Cardiac fibroblast (primary cell): ENCODE measurements around the gene C1orf21.

Source experiments
- DNase-seq, 2 donors: peaks; one replicate each; pipeline versions ENCODE4 v3.0.0 to v3.0.0-alpha.2; 2010; ENCODE audit warnings: low read depth in 2 of 2
- H3K4me3 ChIP-seq, 2 donors: replicated peaks in 1 of 2; 1 replicate in 1 of 2; 2 replicates in 1 of 2; pipeline ENCODE4 v1.5.1; 2011; ENCODE audit warnings: low read depth in 2 of 2, low read length in 2 of 2, mild to moderate bottlenecking in 2 of 2, moderate library complexity in 1 of 2
- TF ChIP-seq, protein P1 (sequence below): IDR thresholded peaks from one replicate; pipeline ENCODE4 v1.5.1; 2011; ENCODE audit warnings: low read depth, mild to moderate bottlenecking, low read length, inconsistent platforms

C1orf21 gene

DNA sequence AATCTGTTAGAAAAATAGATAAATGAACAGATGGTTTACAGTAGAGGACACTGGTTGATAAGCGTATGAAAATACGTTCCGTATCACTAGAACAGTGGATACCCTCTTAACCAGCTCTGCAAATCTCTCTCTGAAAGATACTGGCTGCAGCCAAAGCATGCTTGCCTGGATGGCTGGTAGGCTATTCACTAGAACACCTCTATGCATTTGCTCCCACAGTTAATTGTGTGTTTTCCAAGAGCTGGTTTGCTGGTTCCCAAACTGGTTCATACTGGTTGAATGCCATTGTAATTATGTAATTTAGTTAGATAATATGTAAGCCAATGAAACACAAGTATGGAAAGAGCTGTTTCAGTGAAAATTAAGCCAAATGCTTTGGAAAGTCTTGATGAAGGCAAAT, 126.6 kb downstream of the C1orf21 start:
- peak in 1 of 2 donors; percentile 15 for DNase-seq
- H3K4me3 ChIP-seq, result no peak overlapping the region
- TF ChIP-seq, protein P1, sequence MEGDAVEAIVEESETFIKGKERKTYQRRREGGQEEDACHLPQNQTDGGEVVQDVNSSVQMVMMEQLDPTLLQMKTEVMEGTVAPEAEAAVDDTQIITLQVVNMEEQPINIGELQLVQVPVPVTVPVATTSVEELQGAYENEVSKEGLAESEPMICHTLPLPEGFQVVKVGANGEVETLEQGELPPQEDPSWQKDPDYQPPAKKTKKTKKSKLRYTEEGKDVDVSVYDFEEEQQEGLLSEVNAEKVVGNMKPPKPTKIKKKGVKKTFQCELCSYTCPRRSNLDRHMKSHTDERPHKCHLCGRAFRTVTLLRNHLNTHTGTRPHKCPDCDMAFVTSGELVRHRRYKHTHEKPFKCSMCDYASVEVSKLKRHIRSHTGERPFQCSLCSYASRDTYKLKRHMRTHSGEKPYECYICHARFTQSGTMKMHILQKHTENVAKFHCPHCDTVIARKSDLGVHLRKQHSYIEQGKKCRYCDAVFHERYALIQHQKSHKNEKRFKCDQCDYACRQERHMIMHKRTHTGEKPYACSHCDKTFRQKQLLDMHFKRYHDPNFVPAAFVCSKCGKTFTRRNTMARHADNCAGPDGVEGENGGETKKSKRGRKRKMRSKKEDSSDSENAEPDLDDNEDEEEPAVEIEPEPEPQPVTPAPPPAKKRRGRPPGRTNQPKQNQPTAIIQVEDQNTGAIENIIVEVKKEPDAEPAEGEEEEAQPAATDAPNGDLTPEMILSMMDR, result no peak

DNA sequence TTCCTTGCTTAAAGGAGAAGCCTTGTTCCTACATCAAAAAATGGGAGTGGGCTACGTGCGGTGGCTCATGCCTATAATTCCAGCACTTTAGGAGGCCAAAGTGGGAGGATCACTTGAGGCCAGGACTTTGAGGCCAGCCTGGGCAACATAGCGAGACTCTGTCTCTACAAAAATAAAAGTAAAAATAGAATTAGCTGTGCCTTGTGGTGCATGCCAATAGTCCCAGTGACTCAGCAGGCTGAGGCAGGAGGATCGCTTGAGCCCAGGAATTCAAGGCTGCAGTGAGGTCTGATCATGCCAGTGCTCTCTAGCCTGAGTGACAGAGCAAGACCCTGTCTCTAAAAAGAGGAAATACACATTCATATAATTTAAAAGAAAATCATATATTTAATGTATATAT, 127.1 kb downstream of the C1orf21 start:
- TF ChIP-seq, protein P1, result no peak
- peak; percentile 62 to 63 for DNase-seq
- H3K4me3 ChIP-seq, result no peak overlapping the region

DNA sequence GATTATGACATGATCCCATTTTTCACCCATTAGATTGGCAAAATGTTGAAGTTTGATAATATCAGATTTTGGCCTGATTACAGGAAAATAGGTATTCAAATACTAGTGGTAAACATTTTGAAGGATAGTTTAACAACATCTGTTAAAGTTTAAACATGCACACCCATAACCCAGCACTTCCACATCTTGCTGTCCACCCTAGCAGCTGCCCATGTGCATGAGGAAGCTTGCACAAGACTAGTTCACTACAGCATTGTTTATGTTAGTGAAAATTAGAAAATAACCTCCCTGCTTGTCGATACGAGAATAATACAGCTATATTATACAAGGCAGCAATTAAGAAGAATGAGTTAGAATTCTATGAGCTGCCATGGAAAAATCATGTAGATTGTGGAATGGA, 127.6 kb downstream of the C1orf21 start:
- no peak for DNase-seq
- TF ChIP-seq, protein P1, result no peak
- H3K4me3 ChIP-seq, result no peak overlapping the region

- no peak for DNase-seq
- TF ChIP-seq, protein P1, result no peak
- H3K4me3 ChIP-seq, result no peak overlapping the region
These were observed 130.3 kb downstream of the C1orf21 start for GRCh38 chr1:184517130-184517529.

- TF ChIP-seq, protein P1, result no peak
- H3K4me3 ChIP-seq, result no peak overlapping the region
- DNase-seq, result no peak
These were observed 132.0 kb downstream of the C1orf21 start for GRCh38 chr1:184518736-184519357.

DNA sequence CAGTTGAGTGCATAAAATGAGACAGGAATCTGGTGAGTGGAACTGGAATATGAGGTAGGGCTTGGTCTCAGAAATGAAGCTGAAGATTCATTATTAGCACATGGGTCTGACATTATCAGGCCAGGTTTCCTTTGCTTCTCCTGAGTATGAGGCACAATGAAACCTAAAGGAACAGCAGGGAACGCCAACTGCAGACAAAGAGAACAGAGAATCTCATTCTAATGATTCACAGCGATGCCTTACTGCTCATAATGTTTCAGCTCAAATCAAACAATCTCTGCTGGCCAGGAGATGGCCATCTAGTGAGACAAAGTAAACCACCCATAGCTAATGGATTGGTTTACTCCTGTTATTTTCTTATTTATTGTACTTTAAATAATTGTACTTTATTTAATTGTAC, 133.5 kb downstream of the C1orf21 start:
- no peak overlapping the region for H3K4me3 ChIP-seq
- TF ChIP-seq, protein P1, result no peak
- DNase-seq, result no peak

DNA sequence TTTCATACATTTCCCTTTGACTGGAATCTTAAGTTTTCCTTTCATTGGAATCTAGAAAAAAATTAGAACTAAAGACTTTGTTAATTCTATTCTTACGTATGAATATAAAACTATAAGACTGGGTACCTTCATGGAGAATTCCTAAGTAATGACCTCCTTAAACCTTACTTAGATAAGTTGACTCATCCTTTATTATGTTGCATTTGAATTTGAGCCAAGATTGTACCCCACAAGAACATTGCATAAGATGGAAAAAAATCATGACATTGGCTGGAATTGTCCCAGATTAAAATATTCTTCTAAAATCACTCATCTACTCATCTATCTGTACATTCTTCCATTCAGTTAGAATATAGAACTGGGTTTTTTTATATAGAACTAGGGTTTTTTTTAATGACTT, 137.4 kb downstream of the C1orf21 start:
- TF ChIP-seq, protein P1, result no peak
- DNase-seq, result peak; percentile 31 to 62
- H3K4me3 ChIP-seq, result no peak overlapping the region
